ENCODE measurements around the gene MFN2.

GRCh38 chr1:11997081-11997850 is 17.0 kb downstream of the MFN2 start:
- TF ChIP-seq CTCF (conservative IDR thresholded peaks at IDR 0.05; ENCODE audit: low read length): no peak
- no peak for TF ChIP-seq EZH2phosphoT487 (IDR thresholded peaks at IDR 0.05; ENCODE audit: borderline replicate concordance, low read depth, low read length)
